ENCODE results near the gene DNAJB11. TPM values are rescaled to one million over a fixed set of nuclear protein-coding genes. Genes with fewer than 3 reads are reported as not detected.

DNAJB11 gene
- total RNA-seq, 1 experiment from 2014 or later: 103 TPM

- Histone ChIP-seq H3K27me3 (replicated peaks; ENCODE audit: insufficient read depth, low read depth, low read length, poor library complexity) (no peaks in the 10 kb centered on the region), H3K4me3 (ENCODE audit: low read depth, low read length, poor library complexity, severe bottlenecking) (peak overlapping the region; percentile 34), H3K27ac (ENCODE audit: low read depth, low read length, poor library complexity, severe bottlenecking) (peak overlapping the region; percentile 87), H3K36me3 (ENCODE audit: insufficient read depth, low read length, poor library complexity, severe bottlenecking) (no peaks in the 10 kb centered on the region), H3K9me3 (ENCODE audit: low read depth, low read length, poor library complexity, severe bottlenecking) (no peaks in the 10 kb centered on the region), H3K4me1 (ENCODE audit: insufficient read depth, low read length, poor library complexity, severe bottlenecking) (peaks cover 35% of the 10 kb centered on the region)
- DNase-seq (ENCODE audit: low spot score): peak; percentile 95
- intact Hi-C loops (cut with micrococcal nuclease; ENCODE audit: unreplicated experiment): loop anchor here (2.0 to 10.0 kb wide), 3 partner anchors 25 to 631 kb away; partner anchors contain the start of gene EIF4A2
- BruUV-seq (replicated peaks): no TSS peak
- no peak for TF ChIP-seq CTCF (conservative IDR thresholded peaks at IDR 0.05; ENCODE audit: low read depth, low read length)
- no peak for TF ChIP-seq EZH2 (IDR thresholded peaks at IDR 0.05; ENCODE audit: borderline replicate concordance, low read depth, low read length, poor library complexity, severe bottlenecking)
- ChIA-PET POLR2A (ENCODE audit: low non-redundant PET) (interaction anchor here (0.9 kb wide), 1 partner anchor 503 kb away, joined by 10 read pairs; no protein-coding TSS in a partner anchor), CTCF (interaction anchor here (0.6 to 1.9 kb wide), 6 partner anchors 32 to 526 kb away, joined by 3 to 7 read pairs (median 4); partner anchors contain the start of genes DNAJB11 and RPL39L)
Measured at GRCh38 chr3:186613637-186614265, 43.2 kb downstream of the DNAJB11 start.

- TF ChIP-seq CTCF (conservative IDR thresholded peaks at IDR 0.05; ENCODE audit: low read depth, low read length): no peak
- TF ChIP-seq EZH2 (IDR thresholded peaks at IDR 0.05; ENCODE audit: borderline replicate concordance, low read depth, low read length, poor library complexity, severe bottlenecking): no peak
- Histone ChIP-seq H3K4me3 (ENCODE audit: low read depth, low read length, poor library complexity, severe bottlenecking) (peak overlapping the region; percentile 34), H3K27me3 (replicated peaks; ENCODE audit: insufficient read depth, low read depth, low read length, poor library complexity) (no peaks in the 10 kb centered on the region), H3K4me1 (ENCODE audit: insufficient read depth, low read length, poor library complexity, severe bottlenecking) (peaks cover 35% of the 10 kb centered on the region), H3K27ac (ENCODE audit: low read depth, low read length, poor library complexity, severe bottlenecking) (peak overlapping the region; percentile 87), H3K9me3 (ENCODE audit: low read depth, low read length, poor library complexity, severe bottlenecking) (no peaks in the 10 kb centered on the region), H3K36me3 (ENCODE audit: insufficient read depth, low read length, poor library complexity, severe bottlenecking) (no peaks in the 10 kb centered on the region)
- POLR2A ChIA-PET (ENCODE audit: low non-redundant PET): interaction anchor here (0.7 kb wide), 1 partner anchor 551 kb away, joined by 3 read pairs; no protein-coding TSS in a partner anchor
- BruUV-seq (replicated peaks): TSS peak; percentile 88
- intact Hi-C loops (cut with micrococcal nuclease; ENCODE audit: unreplicated experiment): loop anchor here (2.0 to 10.0 kb wide), 3 partner anchors 25 to 632 kb away; partner anchors contain the start of gene EIF4A2
- DNase-seq (ENCODE audit: low spot score): peak; percentile 53
- CTCF ChIA-PET: interaction anchor here (0.6 to 1.9 kb wide), 14 partner anchors 11 to 1005 kb away, joined by 3 to 11 read pairs (median 4); partner anchors contain the start of genes DNAJB11 and RPL39L
Measured at GRCh38 chr3:186614266-186614596, 43.7 kb downstream of the DNAJB11 start.

- intact Hi-C loops (cut with micrococcal nuclease; ENCODE audit: unreplicated experiment): loop anchor here (2.0 to 10.0 kb wide), 4 partner anchors 26 to 633 kb away; partner anchors contain the start of gene EIF4A2
- CTCF ChIA-PET: interaction anchor here (0.6 to 1.9 kb wide), 13 partner anchors 10 to 1005 kb away, joined by 3 to 11 read pairs (median 4); partner anchors contain the start of genes DNAJB11 and RPL39L
- DNase-seq (ENCODE audit: low spot score): peak; percentile 94
- Histone ChIP-seq H3K36me3 (ENCODE audit: insufficient read depth, low read length, poor library complexity, severe bottlenecking) (no peaks in the 10 kb centered on the region), H3K27ac (ENCODE audit: low read depth, low read length, poor library complexity, severe bottlenecking) (peak overlapping the region; percentile 87), H3K9me3 (ENCODE audit: low read depth, low read length, poor library complexity, severe bottlenecking) (no peaks in the 10 kb centered on the region), H3K27me3 (replicated peaks; ENCODE audit: insufficient read depth, low read depth, low read length, poor library complexity) (no peaks in the 10 kb centered on the region), H3K4me1 (ENCODE audit: insufficient read depth, low read length, poor library complexity, severe bottlenecking) (peaks cover 35% of the 10 kb centered on the region), H3K4me3 (ENCODE audit: low read depth, low read length, poor library complexity, severe bottlenecking) (peak overlapping the region; percentile 34)
- BruUV-seq (replicated peaks): TSS peak; percentile 77
- POLR2A ChIA-PET (ENCODE audit: low non-redundant PET): interaction anchor here (0.7 kb wide), 1 partner anchor 550 kb away, joined by 3 read pairs; no protein-coding TSS in a partner anchor
- TF ChIP-seq CTCF (conservative IDR thresholded peaks at IDR 0.05; ENCODE audit: low read depth, low read length) (peak; percentile 99), EZH2 (IDR thresholded peaks at IDR 0.05; ENCODE audit: borderline replicate concordance, low read depth, low read length, poor library complexity, severe bottlenecking) (no peak)
Measured at GRCh38 chr3:186614597-186615483, 44.3 kb downstream of the DNAJB11 start.
